OCI-M1 (cell line): ENCODE data around the gene SELPLG.
"Not testable (repeated sequence)": the region's sequence is repeated elsewhere in the genome, so short reads cannot be mapped to it uniquely, and the experiment has no call there.

Experiments used
- DNase-seq: peaks from one replicate; lab custom pipeline; 2025; lab: John Stamatoyannopoulos, UW

SELPLG gene

GRCh38 chr12:108638141-108638827 lies 4.6 kb upstream of the SELPLG start:
- DNase-seq: no peak

GRCh38 chr12:108637222-108637971 lies 3.7 kb upstream of the SELPLG start:
- DNase-seq: no peak

DNA sequence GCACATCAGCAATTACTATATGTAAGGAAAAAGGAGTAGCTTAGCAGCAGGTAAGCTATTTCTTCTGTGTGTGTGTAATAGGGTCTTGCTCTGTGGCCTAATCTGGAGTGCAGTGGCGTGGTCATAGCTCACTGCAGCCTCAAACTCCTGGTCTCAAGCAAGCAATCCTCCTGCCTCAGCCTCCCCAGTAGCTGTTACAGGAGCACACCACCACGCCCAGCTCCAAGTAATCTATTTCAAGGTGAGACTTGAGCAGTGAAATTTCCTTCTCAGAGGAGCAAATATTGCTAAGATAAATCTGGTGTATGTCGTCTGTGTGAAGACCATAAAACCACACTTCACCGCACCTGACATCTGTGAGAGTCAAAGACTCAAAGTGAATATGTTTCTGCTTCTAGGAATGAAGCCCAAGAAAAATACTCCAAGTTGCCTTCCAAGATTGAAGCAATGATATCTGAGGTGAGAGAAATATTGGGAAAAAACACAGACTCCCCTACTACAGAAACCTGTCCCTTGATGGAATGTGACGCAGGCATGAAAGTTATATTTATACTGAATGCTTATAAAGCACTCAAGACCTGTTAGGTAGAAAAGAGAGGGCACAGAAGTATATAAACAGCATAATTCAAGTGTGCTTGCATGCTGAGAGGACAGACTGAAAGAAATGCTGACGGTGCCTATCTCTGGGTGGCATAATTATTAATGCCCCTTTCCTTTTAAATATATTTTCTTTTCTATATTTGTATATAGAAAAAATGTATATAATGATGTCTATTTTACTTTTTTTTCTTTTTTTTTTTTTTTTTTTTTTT lies 2.5 kb upstream of the SELPLG start:
- DNase-seq: no peak

DNA sequence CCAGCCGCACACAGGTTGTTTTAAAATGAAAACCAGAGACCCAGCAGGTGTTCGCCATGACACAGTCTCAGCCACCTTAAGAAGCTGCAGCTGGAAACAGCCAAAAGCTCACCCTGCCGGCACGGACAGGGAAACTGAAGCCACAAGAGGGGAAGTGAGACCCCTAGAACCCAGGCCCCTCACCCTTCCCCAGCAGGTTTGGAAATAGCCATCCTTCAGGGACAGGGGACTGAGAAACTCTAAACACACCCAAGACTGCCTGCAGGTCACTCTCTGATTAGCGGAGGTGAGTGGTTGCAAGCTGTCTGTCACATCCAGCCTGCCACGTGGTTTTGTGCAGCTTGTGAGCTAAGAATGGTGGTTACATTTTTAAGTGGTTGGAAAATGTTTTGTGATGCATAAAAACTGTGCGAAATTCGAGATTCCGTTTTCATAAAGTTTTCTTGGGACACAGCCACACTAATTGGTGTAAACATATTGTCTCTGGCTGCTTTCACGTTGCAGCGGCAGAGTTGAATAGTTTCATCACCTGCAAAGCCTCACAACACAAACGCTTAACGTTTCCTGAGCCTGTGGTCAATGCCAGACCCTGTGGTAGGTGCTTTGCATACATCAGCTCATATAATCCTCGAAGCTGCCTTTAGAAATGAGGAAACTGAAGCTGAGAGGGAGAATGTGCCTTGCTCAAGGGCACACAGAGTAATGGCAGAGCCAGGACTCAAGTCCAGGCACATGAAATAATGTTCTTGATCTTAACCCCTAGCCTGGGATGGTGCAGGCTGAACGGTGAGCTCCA lies 1.7 kb upstream of the SELPLG start:
- DNase-seq: peak; percentile 76

GRCh38 chr12:108634341-108634751 lies 652 bp upstream of the SELPLG start:
- DNase-seq: peak; percentile 92

DNA sequence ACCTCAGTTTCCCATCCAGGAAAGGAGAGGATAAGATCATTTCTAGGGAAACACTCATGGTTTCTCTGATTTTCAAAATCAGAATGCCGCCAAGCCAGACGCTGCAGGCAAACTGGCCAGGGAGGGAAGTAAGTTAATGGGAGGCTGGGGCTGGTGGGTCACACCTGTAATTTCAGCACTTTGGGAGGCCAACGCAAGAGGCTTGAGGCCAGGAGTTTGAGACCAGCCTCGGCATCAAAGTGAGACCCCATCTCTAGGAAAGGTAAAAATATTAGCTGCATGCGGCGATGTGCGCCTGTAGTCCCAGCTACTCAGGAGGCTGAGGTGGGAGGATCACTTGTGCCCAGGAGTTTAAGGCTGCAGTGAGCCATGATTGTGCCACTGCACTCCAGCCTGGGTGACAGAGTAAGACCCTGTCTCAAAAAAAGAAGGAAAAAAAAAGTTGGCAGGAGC lies 587 bp downstream of the SELPLG start:
- DNase-seq: no peak

GRCh38 chr12:108631261-108631660 lies 2.4 kb downstream of the SELPLG start:
- not testable (repeated sequence) for DNase-seq

DNA sequence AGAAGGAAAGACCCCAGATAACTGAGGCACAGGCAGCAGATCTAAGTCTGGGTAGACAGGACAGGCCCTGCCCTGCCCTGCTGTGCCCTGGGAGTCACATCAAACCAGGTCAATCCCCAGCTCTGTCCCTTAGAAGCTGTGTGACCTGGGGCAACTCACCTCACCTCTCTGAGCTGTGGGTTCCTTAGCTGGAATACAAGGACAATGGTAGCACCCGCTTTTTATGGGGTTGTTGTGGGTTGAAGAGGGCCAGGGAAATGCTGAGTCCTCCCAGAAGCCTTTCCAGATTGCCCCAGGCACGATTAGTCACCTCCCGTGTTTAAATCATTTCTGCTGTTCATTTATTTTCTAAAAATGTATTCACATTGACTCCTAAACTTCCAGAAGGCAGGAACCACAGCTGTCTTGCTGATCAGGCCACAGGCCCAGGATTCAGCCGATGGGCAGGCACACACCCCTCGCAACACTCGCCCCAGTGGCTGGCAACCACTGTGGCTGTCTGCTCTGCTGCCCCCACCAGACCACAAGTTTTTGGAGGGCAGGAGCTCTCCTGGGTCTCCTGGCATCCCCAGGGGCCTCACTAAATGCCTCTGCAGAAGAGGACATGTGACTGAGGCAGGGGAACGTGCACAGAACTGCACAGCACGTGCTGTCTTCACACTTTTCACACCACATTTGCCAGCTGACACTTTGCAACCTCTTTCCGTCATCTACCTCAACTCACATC lies 3.0 kb downstream of the SELPLG start:
- peak; percentile 59 for DNase-seq

DNA sequence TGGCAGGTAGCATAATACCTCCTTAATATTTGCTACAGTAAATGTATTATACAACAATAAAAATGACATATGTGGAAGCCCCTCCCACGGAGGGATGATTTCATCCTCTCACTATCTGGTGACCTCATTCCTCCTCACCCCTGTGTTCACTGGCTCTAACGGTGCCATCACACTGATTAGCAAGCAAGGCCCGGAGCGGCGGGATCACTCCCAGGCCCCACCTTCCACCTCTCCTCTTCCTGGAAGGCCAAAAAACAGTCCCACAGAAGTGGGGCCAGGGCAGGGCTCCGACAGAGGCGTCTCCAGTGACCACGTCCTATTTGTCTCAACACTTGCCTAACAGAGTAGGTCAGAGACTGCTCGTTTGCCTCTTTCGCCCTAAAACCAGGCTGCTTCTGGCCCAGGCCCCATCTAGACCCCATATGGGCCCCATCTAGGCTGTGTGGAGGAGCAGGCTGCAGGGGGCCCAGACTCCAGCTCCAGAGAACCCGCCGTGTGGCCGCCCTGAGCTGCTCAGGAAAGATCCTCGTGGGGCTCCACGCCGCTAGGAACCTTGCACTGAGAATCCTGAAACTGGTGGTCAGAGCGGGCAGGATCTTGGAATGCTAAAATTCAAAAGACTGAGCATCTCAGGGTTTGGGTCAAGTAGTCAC lies 3.7 kb downstream of the SELPLG start:
- peak; percentile 96 for DNase-seq

DNA sequence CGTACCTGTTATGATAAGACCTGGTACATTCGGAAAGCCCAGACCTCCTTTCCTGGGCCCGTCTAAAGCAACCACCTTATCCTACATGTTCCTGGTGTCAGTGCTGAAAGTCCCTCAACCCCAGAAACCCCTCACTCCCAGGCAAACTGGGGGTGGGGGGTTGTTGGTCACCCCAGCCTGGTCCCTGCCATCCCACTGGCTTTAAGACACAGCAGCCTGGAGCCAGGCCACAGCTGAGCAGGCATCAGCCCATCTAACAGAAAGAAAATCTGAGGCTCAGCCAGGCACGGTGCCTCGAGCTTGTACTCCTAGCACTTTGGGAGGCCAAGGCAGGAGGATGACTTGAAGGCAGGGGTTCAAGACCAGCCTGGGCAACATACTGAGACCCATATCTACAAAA lies 4.5 kb downstream of the SELPLG start:
- peak; percentile 66 for DNase-seq

GRCh38 chr12:108627134-108627920 lies 6.4 kb downstream of the SELPLG start:
- DNase-seq: no peak

- no peak for DNase-seq
Observed at GRCh38 chr12:108625228-108625627, 8.5 kb downstream of the SELPLG start.

- DNase-seq: no peak
Observed at GRCh38 chr12:108623577-108623976, 10.1 kb downstream of the SELPLG start.

DNA sequence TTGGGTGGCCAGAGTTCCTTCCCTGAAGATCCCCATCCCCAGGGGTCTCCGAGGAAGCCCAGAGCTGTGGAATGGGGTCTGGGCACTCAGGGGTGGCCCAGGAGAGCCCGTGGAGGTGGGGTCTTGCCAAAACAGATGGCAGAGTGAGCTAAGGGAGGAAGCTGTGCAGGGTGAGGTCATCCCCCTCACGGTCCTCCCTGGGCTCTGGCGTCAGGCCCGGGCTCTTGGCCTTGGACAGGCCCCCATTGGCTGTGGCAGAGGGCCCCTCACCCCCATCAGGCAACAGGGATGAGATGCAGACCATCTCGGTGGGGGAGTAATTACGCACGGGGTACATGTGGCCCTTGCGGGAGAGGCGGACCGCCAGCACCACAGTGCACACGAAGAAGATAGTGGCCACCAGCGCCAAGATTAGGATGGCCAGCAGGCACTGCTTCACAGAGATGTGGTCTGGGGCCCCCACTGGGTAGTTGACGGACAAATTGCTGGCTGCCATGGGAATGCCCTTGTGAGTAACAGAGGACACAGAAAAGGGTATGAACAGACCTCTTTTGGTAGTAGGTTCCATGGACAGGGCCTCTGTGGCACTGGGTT lies 10.7 kb downstream of the SELPLG start:
- DNase-seq: no peak

DNA sequence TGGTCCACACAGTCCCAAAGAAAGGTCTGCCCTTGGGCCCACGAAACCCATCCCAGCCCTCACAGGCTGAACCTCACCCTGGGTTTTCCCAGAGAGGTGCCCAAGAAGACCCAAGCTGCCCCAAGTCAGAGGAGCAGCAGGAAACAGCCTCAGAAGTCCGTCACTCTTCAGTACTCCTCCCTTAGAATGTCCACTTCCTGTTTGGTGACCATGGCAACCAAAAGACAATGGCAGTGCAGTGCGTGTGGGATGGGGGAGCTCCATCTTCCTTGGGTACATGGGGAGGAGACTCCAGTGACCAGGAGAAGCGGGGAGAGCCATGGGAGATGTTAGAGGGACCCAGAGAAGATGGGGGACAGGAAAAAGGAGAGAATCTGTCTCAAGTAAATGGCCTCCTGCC lies 11.3 kb downstream of the SELPLG start:
- DNase-seq: no peak

DNA sequence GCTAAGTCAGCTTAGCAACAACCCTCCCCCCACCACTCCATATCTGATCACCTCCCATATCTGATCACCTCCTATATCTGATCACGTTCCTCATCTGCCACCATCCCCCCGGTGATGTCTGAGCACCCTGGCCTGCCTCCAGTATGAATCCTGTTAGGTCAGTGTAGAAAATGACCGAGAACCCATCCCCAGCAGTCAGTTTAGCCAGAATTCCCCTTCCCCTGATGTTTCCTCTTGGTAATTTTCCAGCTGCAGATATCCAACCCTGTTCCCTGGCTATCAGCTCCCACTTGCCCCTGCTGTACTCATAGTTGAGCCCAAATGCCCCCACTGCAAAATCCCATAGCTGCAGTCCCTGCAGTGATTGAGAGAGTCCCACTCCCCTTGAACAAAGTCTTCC lies 12.5 kb downstream of the SELPLG start:
- no peak for DNase-seq

DNA sequence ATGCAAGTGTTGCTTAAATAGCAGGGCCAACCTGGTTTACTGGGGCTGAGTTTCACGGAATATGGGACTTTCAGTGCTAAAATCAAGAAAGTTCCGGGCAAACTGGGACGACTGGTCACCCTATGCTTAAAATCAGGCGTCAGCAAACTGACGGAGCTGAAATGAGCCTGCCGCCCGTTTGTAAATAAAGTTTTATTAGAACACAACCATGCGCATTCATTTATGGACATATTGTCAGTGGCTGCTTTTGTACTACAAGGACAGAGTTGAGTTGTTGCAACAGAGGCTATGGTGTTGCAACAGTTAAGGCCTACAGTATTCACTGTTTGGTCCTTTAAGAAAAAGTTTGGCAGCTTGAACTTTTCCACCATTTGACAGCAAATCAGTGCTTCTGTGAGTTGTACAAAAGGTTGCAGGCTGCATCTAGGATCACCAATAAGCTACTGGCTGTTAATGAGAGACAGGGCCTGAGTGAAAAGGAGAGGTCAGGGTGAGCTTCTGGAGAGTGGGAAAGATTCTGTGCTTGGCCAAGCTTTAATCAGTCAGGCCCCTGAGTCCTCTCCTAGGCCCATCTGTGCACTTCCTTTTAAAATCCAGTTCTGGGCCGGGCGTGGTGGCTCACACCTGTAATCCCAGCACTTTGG lies 13.3 kb downstream of the SELPLG start:
- DNase-seq: peak; percentile 10

DNA sequence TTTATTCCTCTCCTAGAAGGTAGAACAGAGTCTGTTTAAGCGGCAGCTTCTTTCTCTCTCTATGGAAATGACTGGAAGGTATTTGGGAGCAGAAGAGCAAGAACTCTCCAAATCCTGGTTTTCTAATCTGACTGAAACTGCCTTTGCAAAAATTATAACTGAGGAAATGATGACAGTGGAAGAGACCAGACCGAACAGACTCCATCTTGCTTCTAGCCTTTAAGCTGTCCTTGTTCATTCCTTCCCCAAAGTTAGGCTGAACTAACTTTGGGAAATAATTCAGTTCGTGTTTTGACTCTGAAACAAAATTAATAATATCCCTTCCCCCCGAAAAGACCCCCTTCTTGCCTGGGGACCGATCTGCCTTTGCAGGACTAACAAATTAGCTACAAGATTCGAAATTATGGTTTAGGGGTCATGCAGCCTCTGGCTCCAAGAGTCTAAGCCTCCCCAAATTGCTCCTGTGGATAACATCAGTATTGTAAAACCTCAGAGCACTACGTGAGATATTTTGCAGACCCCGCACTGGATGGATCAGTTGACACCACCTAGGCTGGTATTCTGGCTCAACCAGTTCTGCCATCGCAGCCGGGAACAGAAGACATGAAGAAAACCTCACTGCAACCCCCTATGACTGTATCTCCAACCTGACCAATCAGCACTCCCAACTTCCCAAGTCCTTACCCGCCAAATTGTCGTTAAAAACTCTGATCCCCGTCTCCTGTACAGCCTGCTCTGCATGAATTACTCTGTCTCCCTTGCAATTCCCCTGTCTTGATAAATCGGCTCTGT lies 14.1 kb downstream of the SELPLG start:
- no peak for DNase-seq
